Activated T-helper 1 cell treated with anti-CD3 and anti-CD28 coated beads, Interleukin-12 subunit alpha, Interleukin-12 subunit beta, Interleukin-2, Interleukin-4 antibody, amounts not matched to agents 30 ng/mL and 10 ng/mL and 1 ng/mL, durations not matched to agents 14 hours and 24 hours and 36 hours (primary cell): ENCODE measurements around the gene SPAG4. TPM values are rescaled to one million over a fixed set of nuclear protein-coding genes. Genes with fewer than 3 reads are reported as not detected.

Source experiments
- total RNA-seq: library from RNA; stranded (reverse); gene quantifications from 2 replicates; pipeline ENCODE4 v1.2.3, GENCODE V29; 2022

The SPAG4 gene
- total RNA-seq, 1 donor from 2014 or later: 5.1 TPM

Other genes with a start within 250 kb of the SPAG4 start
- 55.1 and 55.8 TPM in 2 replicates for gene UQCC1, start 203.9 kb upstream of the SPAG4 start, total RNA-seq
- gene GDF5, start 177.6 kb upstream of the SPAG4 start, total RNA-seq: not detected in 2 replicates
- gene CEP250, start 160.2 kb upstream of the SPAG4 start, total RNA-seq: 44.4 and 45.6 TPM in 2 replicates
- not detected in 2 replicates for gene C20orf173, start 86.2 kb upstream of the SPAG4 start, total RNA-seq
- gene ERGIC3, start 73.8 kb upstream of the SPAG4 start, total RNA-seq: 132 and 137 TPM in 2 replicates
- 304 and 308 TPM in 2 replicates for gene CPNE1, start 49.1 kb downstream of the SPAG4 start, total RNA-seq
- gene RBM12, start 49.1 kb downstream of the SPAG4 start, total RNA-seq: 151 and 168 TPM in 2 replicates
- gene NFS1, start 83.5 kb downstream of the SPAG4 start, total RNA-seq: 35.7 and 36.2 TPM in 2 replicates
- gene ROMO1, start 83.6 kb downstream of the SPAG4 start, total RNA-seq: 80.3 and 95.6 TPM in 2 replicates
- gene RBM39, start 126.4 kb downstream of the SPAG4 start, total RNA-seq: 349 and 357 TPM in 2 replicates
- 50.5 and 61.9 TPM in 2 replicates for gene PHF20, start 156.2 kb downstream of the SPAG4 start, total RNA-seq